Breast epithelium (tissue), 3 donors: ENCODE results near the gene PCMTD2.

Experiments used
- CTCF ChIP-seq, 3 donors: fragments of 450-650 bp; IDR thresholded peaks; one replicate each; pipeline ENCODE4 v1.5.1; 2016 to 2017; ENCODE audit warnings: antibody characterized with exemption in 3 of 3, mild to moderate bottlenecking in 3 of 3, moderate library complexity in 3 of 3
- POLR2A ChIP-seq: fragments of 450-650 bp; IDR thresholded peaks from one replicate; pipeline ENCODE4 v1.6.1; 2016; ENCODE audit warnings: antibody characterized with exemption, mild to moderate bottlenecking, moderate library complexity

- TF ChIP-seq POLR2A (no peak), CTCF (IDR thresholded peaks at IDR 0.05) (no peak)
Observed at GRCh38 chr20:64278317-64278681, 22.8 kb downstream of the PCMTD2 start.
